Fibroblast of skin of right quadriceps (primary cell): ENCODE measurements around the gene ZNF136.
A peak's percentile ranks its signal among the peaks of the same experiment; 100 is the strongest.

ENCODE experiments used
- DNase-seq: peaks from one replicate; pipeline ENCODE4 v3.0.0-alpha.2; 2013

ZNF136 gene

GRCh38 chr19:12194827-12195731 lies 32.2 kb downstream of the ZNF136 start:
- peak; percentile 63 for DNase-seq

GRCh38 chr19:12198136-12198535 lies 35.2 kb downstream of the ZNF136 start:
- no peak for DNase-seq

GRCh38 chr19:12199757-12200419 lies 37.0 kb downstream of the ZNF136 start:
- no peak for DNase-seq

- DNase-seq, result no peak
Measured at GRCh38 chr19:12202250-12202649, 39.4 kb downstream of the ZNF136 start.

- no peak for DNase-seq
Measured at GRCh38 chr19:12205296-12205695, 42.4 kb downstream of the ZNF136 start.

GRCh38 chr19:12208221-12208620 lies 45.3 kb downstream of the ZNF136 start:
- no peak for DNase-seq

- no peak for DNase-seq
Measured at GRCh38 chr19:12217332-12217731, 54.4 kb downstream of the ZNF136 start.

- no peak for DNase-seq
Measured at GRCh38 chr19:12222980-12223630, 60.2 kb downstream of the ZNF136 start.

- DNase-seq, result no peak
Measured at GRCh38 chr19:12224676-12225075, 61.8 kb downstream of the ZNF136 start.

GRCh38 chr19:12229990-12230389 lies 67.1 kb downstream of the ZNF136 start:
- DNase-seq, result no peak

- DNase-seq, result no peak
Measured at GRCh38 chr19:12230751-12231733, 68.1 kb downstream of the ZNF136 start.

GRCh38 chr19:12232961-12233360 lies 70.1 kb downstream of the ZNF136 start:
- no peak for DNase-seq

GRCh38 chr19:12237143-12237839 lies 74.4 kb downstream of the ZNF136 start:
- DNase-seq, result no peak
